ENCODE data around the gene TULP4. TPM values are rescaled to one million over a fixed set of nuclear protein-coding genes. Genes with fewer than 3 reads are reported as not detected.

TULP4 gene
- total and polyA plus RNA-seq, 8 donors, result 1.7 to 237 (median 54.3) TPM

- Histone ChIP-seq H3K9me3 (no peaks in the 10 kb centered on the region), H3K27me3 (no peaks in the 10 kb centered on the region), H3K4me1 (peaks cover 0 to 44% (median 25%) of the 10 kb centered on the region in 4 donors), H3K27ac (peak overlapping the region in 1 of 5 donors; percentile 82), H3K4me3 (no peak overlapping the region), H3K36me3 (no peaks in the 10 kb centered on the region)
- 84 to 98% (median 94%) methylated on average over 4 of the region's 4 CpGs for WGBS, 5 donors
- intact Hi-C loops (cut with DNase I; ENCODE audit: low total_unique reads), result no loop called here
- no peak for DNase-seq
- TF ChIP-seq EP300 (IDR thresholded peaks at IDR 0.05), result no peak
- no peak for TF ChIP-seq POLR2A (IDR thresholded peaks at IDR 0.05)
- no peak for TF ChIP-seq POLR2AphosphoS5 (IDR thresholded peaks at IDR 0.05)
- TF ChIP-seq, protein P1, sequence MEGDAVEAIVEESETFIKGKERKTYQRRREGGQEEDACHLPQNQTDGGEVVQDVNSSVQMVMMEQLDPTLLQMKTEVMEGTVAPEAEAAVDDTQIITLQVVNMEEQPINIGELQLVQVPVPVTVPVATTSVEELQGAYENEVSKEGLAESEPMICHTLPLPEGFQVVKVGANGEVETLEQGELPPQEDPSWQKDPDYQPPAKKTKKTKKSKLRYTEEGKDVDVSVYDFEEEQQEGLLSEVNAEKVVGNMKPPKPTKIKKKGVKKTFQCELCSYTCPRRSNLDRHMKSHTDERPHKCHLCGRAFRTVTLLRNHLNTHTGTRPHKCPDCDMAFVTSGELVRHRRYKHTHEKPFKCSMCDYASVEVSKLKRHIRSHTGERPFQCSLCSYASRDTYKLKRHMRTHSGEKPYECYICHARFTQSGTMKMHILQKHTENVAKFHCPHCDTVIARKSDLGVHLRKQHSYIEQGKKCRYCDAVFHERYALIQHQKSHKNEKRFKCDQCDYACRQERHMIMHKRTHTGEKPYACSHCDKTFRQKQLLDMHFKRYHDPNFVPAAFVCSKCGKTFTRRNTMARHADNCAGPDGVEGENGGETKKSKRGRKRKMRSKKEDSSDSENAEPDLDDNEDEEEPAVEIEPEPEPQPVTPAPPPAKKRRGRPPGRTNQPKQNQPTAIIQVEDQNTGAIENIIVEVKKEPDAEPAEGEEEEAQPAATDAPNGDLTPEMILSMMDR (IDR thresholded peaks at IDR 0.05), result no peak
Measured at GRCh38 chr6:158287047-158287446, 25.2 kb upstream of the TULP4 start.

DNA sequence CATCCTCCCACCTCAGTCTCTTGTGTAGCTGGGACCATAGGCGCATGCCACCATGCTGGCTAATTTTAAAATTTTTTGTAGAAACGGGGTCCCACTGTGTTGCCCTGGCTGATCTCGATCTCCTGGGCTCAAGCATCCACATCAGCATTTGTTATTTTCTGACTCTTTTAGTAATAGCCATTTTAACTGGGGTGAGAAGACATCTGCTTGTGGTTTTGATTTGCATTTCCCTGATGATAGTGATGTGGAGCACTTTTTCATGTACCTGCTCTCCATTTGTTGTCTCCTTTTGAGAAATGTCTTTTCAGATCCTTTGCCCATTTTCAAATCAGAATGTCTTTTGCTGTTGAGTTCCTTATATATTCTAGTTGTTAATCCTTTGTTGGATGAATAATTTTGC is 22.2 kb upstream of the TULP4 start:
- intact Hi-C loops (cut with DNase I; ENCODE audit: low total_unique reads), result no loop called here
- TF ChIP-seq POLR2AphosphoS5 (IDR thresholded peaks at IDR 0.05) (no peak), EP300 (IDR thresholded peaks at IDR 0.05) (no peak), POLR2A (IDR thresholded peaks at IDR 0.05) (no peak)
- TF ChIP-seq, protein P1 (IDR thresholded peaks at IDR 0.05), result no peak
- peaks cover 0 to 21% (median 13%) of the 10 kb centered on the region in 4 donors for H3K4me1 ChIP-seq
- H3K27ac ChIP-seq, result peak overlapping the region in 1 of 5 donors; percentile 44
- H3K9me3 ChIP-seq, result no peaks in the 10 kb centered on the region
- DNase-seq, result no peak
- H3K27me3 ChIP-seq, result no peaks in the 10 kb centered on the region
- H3K4me3 ChIP-seq, result no peak overlapping the region
- 83 to 97% (median 92%) methylated on average over 3 of the region's 3 CpGs for WGBS, 5 donors
- H3K36me3 ChIP-seq, result peaks cover 0 to 10% (median 0%) of the 10 kb centered on the region in 4 donors

DNA sequence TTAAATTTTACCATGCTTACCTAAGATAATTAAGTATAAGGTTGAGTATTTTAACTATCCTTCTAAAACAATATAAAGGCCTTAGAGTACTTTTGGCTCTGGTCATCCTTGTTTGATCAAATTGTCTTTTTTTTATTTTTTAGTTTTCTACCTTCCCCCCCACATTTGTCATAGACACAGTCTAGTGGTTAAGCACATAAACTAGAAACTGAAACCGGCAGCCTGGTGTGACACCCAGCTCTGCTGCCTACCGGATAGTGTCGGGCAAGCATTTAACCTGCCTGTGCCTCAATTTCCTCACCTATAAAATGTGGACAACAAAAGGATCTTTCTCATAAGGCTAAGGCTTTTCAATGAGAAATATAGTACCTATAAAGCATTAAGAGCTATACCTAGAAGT is 21.6 kb upstream of the TULP4 start:
- intact Hi-C loops (cut with DNase I; ENCODE audit: low total_unique reads), result no loop called here
- 67 to 83% (median 79%) methylated on average over 3 of the region's 3 CpGs for WGBS, 5 donors
- Histone ChIP-seq H3K9me3 (no peaks in the 10 kb centered on the region), H3K4me1 (peaks cover 0 to 15% (median 10%) of the 10 kb centered on the region in 4 donors), H3K4me3 (no peak overlapping the region), H3K36me3 (peaks cover 0 to 12% (median 0%) of the 10 kb centered on the region in 4 donors), H3K27me3 (no peaks in the 10 kb centered on the region), H3K27ac (peak overlapping the region in 1 of 5 donors; percentile 44)
- DNase-seq, result peak; percentile 37 to 45
- TF ChIP-seq, protein P1 (IDR thresholded peaks at IDR 0.05), result no peak
- no peak for TF ChIP-seq EP300 (IDR thresholded peaks at IDR 0.05)
- no peak for TF ChIP-seq POLR2A (IDR thresholded peaks at IDR 0.05)
- no peak for TF ChIP-seq POLR2AphosphoS5 (IDR thresholded peaks at IDR 0.05)

DNA sequence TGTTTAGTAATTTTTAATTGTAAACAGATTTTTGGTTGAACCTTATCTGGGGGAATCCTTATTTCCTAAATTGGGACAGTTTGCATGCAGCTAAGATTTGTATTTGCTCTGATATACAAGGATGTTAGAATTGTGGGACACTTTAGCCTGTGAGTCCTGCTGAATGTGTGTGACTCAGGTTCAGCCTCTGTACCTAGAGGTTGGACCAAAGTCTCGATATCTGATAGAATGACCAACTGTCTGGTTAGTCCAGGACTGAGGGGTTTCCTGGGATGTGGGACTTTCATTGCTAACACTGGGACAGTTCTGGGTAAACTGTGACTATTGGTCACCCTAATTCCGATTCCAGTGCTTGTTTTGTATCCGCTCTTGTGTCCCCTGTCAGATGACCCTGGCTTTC is 20.2 kb upstream of the TULP4 start:
- H3K4me3 ChIP-seq, result no peak overlapping the region
- no peaks in the 10 kb centered on the region for H3K27me3 ChIP-seq
- 94 to 98% (median 97%) methylated on average over 3 of the region's 3 CpGs for WGBS, 5 donors
- intact Hi-C loops (cut with DNase I; ENCODE audit: low total_unique reads), result no loop called here
- peaks cover 0 to 11% (median 8%) of the 10 kb centered on the region in 4 donors for H3K9me3 ChIP-seq
- DNase-seq, result no peak
- H3K27ac ChIP-seq, result no peak overlapping the region
- TF ChIP-seq POLR2AphosphoS5 (IDR thresholded peaks at IDR 0.05), result no peak
- TF ChIP-seq POLR2A (IDR thresholded peaks at IDR 0.05), result no peak
- TF ChIP-seq, protein P1 (IDR thresholded peaks at IDR 0.05), result no peak
- no peak for TF ChIP-seq EP300 (IDR thresholded peaks at IDR 0.05)
- H3K36me3 ChIP-seq, result peaks cover 0 to 23% (median 7%) of the 10 kb centered on the region in 4 donors
- H3K4me1 ChIP-seq, result peaks cover 0 to 2% (median under 1%) of the 10 kb centered on the region in 4 donors
